Natural killer cell (primary cell): Measurements from ENCODE around the gene MESP2. TPM values are rescaled to one million over a fixed set of nuclear protein-coding genes. Genes with fewer than 3 reads are reported as not detected.

Experiments used
- ATAC-seq, 3 donors: fragments of 150-1000 bp in 2 of 3; fragments of 200-7000 bp in 1 of 3; cut with Tn5 transposase; 1 replicate in 1 of 3; 2 replicates in 2 of 3; pipeline ENCODE4 v1.10.0; 2021; ENCODE audit warnings: mild to moderate bottlenecking in 2 of 3, moderate library complexity in 2 of 3
- DNase-seq, 2 donors: peaks; one replicate each; pipeline versions ENCODE4 v3.0.0 to v3.0.0-alpha.2; 2013 to 2021; ENCODE audit warnings: mixed read lengths in 1 of 2
- H3K27ac ChIP-seq: one replicate; pipeline ENCODE4 v1.5.1; 2013; ENCODE audit warnings: mild to moderate bottlenecking, low read length
- H3K27me3 ChIP-seq: one replicate; pipeline ENCODE4 v1.6.1; 2013; ENCODE audit warnings: low read length; ENCODE audit not compliant: control insufficient read depth, insufficient read depth
- H3K36me3 ChIP-seq: one replicate; pipeline ENCODE4 v1.6.1; 2013; ENCODE audit warnings: low read length; ENCODE audit not compliant: control insufficient read depth, insufficient read depth
- H3K4me1 ChIP-seq: one replicate; pipeline ENCODE4 v1.6.1; 2013; ENCODE audit warnings: low read length; ENCODE audit not compliant: control insufficient read depth, insufficient read depth
- H3K4me3 ChIP-seq: one replicate; pipeline ENCODE4 v1.5.1; 2013; ENCODE audit warnings: low read length
- H3K9me3 ChIP-seq: one replicate; pipeline ENCODE4 v1.6.1; 2013; ENCODE audit warnings: low read length; ENCODE audit not compliant: control insufficient read depth, insufficient read depth
- H3K27ac Mint-ChIP-seq, 2 donors: one replicate each; pipeline ENCODE4 v1.8.0; 2022; ENCODE audit warnings: mild to moderate bottlenecking in 2 of 2, mixed read lengths in 2 of 2, moderate library complexity in 1 of 2
- H3K27me3 Mint-ChIP-seq, 2 donors: one replicate each; pipeline ENCODE4 v1.8.0; 2022; ENCODE audit warnings: low read depth in 2 of 2, mixed read lengths in 2 of 2
- H3K36me3 Mint-ChIP-seq: one replicate; pipeline ENCODE4 v1.8.0; 2022; ENCODE audit warnings: mixed read lengths
- H3K4me1 Mint-ChIP-seq, 2 donors: one replicate each; pipeline ENCODE4 v1.8.0; 2022; ENCODE audit warnings: mixed read lengths in 2 of 2
- H3K4me3 Mint-ChIP-seq: one replicate; pipeline ENCODE4 v1.8.0; 2022; ENCODE audit warnings: mild to moderate bottlenecking, moderate library complexity, mixed read lengths
- H3K9me3 Mint-ChIP-seq, 2 donors: one replicate each; pipeline ENCODE4 v1.8.0; 2022; ENCODE audit warnings: mixed read lengths in 2 of 2
- CTCF ChIP-seq: fragments of 200-600 bp; IDR thresholded peaks from one replicate; pipeline ENCODE4 v1.8.0; 2022; ENCODE audit warnings: antibody characterized with exemption
- WGBS: methylation state at CpG from one replicate; pipeline ENCODE4 v1.1.7; 2013; ENCODE audit warnings: missing lambda C conversion rate; ENCODE audit not compliant: insufficient coverage; 5-methylcytosine and 5-hydroxymethylcytosine counted together
- intact Hi-C: fragments of 100-400 bp; cut with micrococcal nuclease; formaldehyde crosslinking; loops from one replicate; pipeline ENCODE4 v1.14.2; 2022
- total RNA-seq, 4 donors: library from RNA; stranded (reverse); fragments of 120-200 nt in 1 of 4; gene quantifications; one replicate each; pipeline versions ENCODE4 v1.2.3 to v1.2.4, GENCODE V29; 2013 to 2022

The MESP2 gene
- total RNA-seq, 3 donors from 2014 or later (not counting 1 experiment from before 2014, with no cell fraction given), result not detected

- no peak overlapping the region for H3K27ac ChIP-seq
- H3K4me1 ChIP-seq, result no peaks in the 10 kb centered on the region
- DNase-seq (no peak), ATAC-seq (no peak)
- Mint-ChIP-seq H3K27ac (no peak overlapping the region), H3K4me3 (no peak overlapping the region), H3K9me3 (no peaks in the 10 kb centered on the region), H3K27me3 (peaks cover 0 to 3% of the 10 kb centered on the region in 2 donors), H3K4me1 (peaks cover 0 to 6% of the 10 kb centered on the region in 2 donors), H3K36me3 (no peaks in the 10 kb centered on the region)
- no peaks in the 10 kb centered on the region for H3K27me3 ChIP-seq
- WGBS, result 92% methylated on average over 29 of the region's 29 CpGs
- intact Hi-C loops, result no loop called here
- no peaks in the 10 kb centered on the region for H3K9me3 ChIP-seq
- no peaks in the 10 kb centered on the region for H3K36me3 ChIP-seq
- no peak for TF ChIP-seq CTCF
- no peak overlapping the region for H3K4me3 ChIP-seq
Measured at GRCh38 chr15:89805241-89806209, 29.4 kb downstream of the MESP2 start.

GRCh38 chr15:89806210-89806558 lies 30.1 kb downstream of the MESP2 start:
- no peak overlapping the region for H3K27ac Mint-ChIP-seq
- Histone ChIP-seq H3K9me3 (no peaks in the 10 kb centered on the region), H3K4me3 (no peak overlapping the region), H3K4me1 (no peaks in the 10 kb centered on the region), H3K36me3 (no peaks in the 10 kb centered on the region), H3K27ac (no peak overlapping the region), H3K27me3 (no peaks in the 10 kb centered on the region)
- H3K9me3 Mint-ChIP-seq, result no peaks in the 10 kb centered on the region
- intact Hi-C loops, result no loop called here
- 94% methylated on average over 21 of the region's 21 CpGs for WGBS
- H3K4me1 Mint-ChIP-seq, result peaks cover 0 to 6% of the 10 kb centered on the region in 2 donors
- no peak for TF ChIP-seq CTCF
- DNase-seq, result no peak
- no peak overlapping the region for H3K4me3 Mint-ChIP-seq
- ATAC-seq, result no peak
- H3K27me3 Mint-ChIP-seq, result peaks cover 0 to 3% of the 10 kb centered on the region in 2 donors
- no peaks in the 10 kb centered on the region for H3K36me3 Mint-ChIP-seq

- Histone ChIP-seq H3K36me3 (no peaks in the 10 kb centered on the region), H3K27ac (no peak overlapping the region), H3K4me1 (no peaks in the 10 kb centered on the region), H3K9me3 (no peaks in the 10 kb centered on the region), H3K4me3 (no peak overlapping the region), H3K27me3 (no peaks in the 10 kb centered on the region)
- peaks cover 0 to 6% of the 10 kb centered on the region in 2 donors for H3K4me1 Mint-ChIP-seq
- no peak overlapping the region for H3K27ac Mint-ChIP-seq
- TF ChIP-seq CTCF, result no peak
- WGBS, result 89% methylated on average over 21 of the region's 22 CpGs
- H3K9me3 Mint-ChIP-seq, result no peaks in the 10 kb centered on the region
- intact Hi-C loops, result no loop called here
- DNase-seq, result no peak
- peaks cover 0 to 5% of the 10 kb centered on the region in 2 donors for H3K27me3 Mint-ChIP-seq
- no peak for ATAC-seq
- H3K4me3 Mint-ChIP-seq, result no peak overlapping the region
- H3K36me3 Mint-ChIP-seq, result no peaks in the 10 kb centered on the region
Measured at GRCh38 chr15:89806559-89807550, 30.7 kb downstream of the MESP2 start.
